NCI-H1092 (cell line): Measurements from ENCODE around the gene NEU1.
"Not testable (repeated sequence)": the region's sequence is repeated elsewhere in the genome, so short reads cannot be mapped to it uniquely, and the experiment has no call there.

Experiments
- DNase-seq: peaks from one replicate; lab custom pipeline; 2025; lab: John Stamatoyannopoulos, UW

Gene NEU1

DNA sequence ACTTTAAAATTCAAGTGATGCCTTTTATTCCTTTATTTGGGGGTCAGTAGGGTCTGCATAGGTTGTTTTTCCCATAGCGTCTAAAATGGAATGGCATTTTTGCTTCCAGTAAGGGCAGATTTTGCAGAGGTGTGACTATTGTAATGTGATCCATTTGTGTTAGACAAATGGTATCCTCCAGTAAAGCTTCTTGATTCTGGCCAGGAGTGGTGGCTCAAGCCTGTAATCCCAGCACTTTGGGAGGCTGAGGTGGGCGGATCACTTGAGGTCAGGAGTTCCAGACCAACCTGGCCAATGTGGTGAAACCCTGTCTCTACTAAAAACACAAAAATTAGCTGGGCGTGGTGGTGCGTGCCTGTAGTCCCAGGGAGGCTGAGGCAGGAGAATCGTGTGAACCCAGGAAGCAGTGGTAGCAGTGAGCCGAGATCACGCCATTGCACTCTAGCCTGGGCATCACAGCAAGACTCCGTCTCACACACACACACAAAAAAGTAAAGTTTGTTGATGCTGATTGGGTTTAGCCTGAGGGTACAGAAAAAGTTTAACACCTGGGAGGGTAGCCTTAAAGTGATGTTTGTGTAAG lies 44.6 kb downstream of the NEU1 start:
- not testable (repeated sequence) for DNase-seq

DNA sequence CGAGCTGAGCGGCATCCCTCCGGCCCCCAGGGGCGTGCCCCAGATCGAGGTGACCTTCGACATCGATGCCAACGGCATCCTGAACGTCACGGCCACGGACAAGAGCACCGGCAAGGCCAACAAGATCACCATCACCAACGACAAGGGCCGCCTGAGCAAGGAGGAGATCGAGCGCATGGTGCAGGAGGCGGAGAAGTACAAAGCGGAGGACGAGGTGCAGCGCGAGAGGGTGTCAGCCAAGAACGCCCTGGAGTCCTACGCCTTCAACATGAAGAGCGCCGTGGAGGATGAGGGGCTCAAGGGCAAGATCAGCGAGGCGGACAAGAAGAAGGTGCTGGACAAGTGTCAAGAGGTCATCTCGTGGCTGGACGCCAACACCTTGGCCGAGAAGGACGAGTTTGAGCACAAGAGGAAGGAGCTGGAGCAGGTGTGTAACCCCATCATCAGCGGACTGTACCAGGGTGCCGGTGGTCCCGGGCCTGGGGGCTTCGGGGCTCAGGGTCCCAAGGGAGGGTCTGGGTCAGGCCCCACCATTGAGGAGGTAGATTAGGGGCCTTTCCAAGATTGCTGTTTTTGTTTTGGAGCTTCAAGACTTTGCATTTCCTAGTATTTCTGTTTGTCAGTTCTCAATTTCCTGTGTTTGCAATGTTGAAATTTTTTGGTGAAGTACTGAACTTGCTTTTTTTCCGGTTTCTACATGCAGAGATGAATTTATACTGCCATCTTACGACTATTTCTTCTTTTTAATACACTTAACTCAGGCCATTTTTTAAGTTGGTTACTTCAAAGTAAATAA lies 45.3 kb downstream of the NEU1 start:
- DNase-seq: not testable (repeated sequence)

DNA sequence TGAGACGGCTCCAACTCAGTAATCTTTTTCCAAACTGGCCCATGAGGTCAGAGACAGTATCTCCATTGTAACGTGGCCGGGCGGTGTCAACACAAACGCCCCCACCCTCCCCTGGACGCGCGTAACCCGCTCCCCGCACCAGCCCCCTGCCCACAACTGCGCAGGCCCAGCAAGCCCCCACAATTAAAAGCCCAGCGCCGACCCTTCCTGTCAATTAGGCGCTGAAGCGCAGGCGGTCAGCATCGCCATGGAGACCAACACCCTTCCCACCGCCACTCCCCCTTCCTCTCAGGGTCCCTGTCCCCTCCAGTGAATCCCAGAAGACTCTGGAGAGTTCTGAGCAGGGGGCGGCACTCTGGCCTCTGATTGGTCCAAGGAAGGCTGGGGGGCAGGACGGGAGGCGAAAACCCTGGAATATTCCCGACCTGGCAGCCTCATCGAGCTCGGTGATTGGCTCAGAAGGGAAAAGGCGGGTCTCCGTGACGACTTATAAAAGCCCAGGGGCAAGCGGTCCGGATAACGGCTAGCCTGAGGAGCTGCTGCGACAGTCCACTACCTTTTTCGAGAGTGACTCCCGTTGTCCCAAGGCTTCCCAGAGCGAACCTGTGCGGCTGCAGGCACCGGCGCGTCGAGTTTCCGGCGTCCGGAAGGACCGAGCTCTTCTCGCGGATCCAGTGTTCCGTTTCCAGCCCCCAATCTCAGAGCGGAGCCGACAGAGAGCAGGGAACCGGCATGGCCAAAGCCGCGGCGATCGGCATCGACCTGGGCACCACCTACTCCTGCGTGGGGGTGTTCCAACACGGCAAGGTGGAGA lies 47.4 kb downstream of the NEU1 start, which contains the start of the genes HSPA1A and HSPA1L:
Gene HSPA1A, plus strand, starts transcription at position 519 of the 814 bp plus-strand sequence. Its CDS starts 214 bp downstream, at position 733.
Gene HSPA1L, minus strand, starts transcription at position 259 of the 814 bp plus-strand sequence. CDS start 3,311 bp downstream, outside the sequence.
- DNase-seq: peak; percentile 89

DNA sequence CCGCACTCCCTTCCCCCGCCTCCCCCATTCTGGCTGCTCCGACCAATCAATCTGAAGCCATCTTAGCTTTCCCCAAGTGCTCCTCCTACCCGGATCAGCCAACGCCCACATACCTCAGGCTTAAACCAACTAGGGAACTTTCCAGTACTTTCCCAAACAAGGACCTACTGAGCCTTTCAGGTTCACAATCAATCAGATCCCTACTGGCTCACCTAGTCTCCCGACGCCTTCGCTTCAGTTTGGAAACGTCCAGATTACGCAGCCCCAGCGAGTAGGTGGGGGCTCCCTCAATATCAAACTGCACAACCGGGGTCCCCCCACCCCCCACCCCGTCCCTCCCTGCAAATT lies 48.0 kb downstream of the NEU1 start:
- peak; percentile 85 for DNase-seq

DNA sequence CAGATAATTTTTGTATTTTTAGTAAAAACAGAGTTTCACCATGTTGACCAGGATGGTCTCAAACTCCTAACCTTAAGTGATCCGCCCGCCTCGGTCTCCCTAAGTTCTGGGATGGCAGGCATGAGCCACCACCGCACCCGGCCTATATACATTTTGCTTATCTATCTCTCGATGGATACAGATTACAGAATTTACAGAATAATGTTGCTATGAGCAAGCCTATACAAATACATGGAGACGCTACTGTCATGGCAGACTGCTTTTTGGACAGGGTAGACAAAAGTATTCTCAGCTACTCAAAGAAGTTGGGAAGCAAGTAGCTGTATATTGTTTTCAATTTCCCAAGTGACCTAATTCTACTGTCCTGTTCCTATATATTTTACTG lies 49.2 kb downstream of the NEU1 start:
- DNase-seq: no peak

DNA sequence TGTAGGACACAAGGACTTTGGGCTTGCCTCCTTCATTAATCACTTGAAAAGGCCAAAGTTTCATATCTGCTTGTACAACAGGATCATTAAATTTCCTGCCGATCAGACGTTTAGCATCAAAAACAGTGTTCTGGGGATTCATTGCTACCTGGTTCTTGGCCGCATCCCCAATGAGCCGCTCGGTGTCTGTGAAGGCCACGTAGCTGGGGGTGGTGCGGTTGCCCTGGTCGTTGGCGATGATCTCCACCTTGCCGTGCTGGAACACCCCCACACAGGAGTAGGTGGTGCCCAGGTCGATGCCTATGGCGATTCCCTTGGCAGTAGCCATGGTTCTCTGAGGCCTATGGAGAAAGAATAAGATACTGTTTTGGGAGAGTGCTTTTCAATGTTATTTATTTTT lies 51.0 kb downstream of the NEU1 start:
- DNase-seq: no peak

DNA sequence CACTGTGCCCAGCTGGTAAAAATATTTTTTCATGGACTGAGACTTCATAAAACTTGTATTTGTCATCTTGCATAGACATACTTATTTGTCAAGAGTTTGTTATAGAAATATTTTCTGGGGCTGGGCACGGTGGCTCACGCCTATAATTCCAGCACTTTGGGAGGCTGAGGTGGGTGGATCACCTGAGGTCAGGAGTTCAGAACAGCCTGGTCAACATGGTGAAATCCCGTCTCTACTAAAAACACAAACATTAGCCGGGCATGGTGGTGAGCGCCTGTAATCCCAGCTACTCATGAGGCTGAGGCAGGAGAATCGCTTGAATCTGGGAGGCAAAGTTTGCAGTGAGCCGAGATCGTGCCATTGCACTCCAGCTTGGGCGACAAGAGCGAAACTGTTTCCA lies 54.0 kb downstream of the NEU1 start:
- DNase-seq: not testable (repeated sequence)
